Measurements from ENCODE around the gene IRF2BP1.
A peak's percentile ranks its signal among the peaks of the same experiment; 100 is the strongest.
"Not testable (repeated sequence)": the region's sequence is repeated elsewhere in the genome, so short reads cannot be mapped to it uniquely, and the experiment has no call there.

Gene IRF2BP1

DNA sequence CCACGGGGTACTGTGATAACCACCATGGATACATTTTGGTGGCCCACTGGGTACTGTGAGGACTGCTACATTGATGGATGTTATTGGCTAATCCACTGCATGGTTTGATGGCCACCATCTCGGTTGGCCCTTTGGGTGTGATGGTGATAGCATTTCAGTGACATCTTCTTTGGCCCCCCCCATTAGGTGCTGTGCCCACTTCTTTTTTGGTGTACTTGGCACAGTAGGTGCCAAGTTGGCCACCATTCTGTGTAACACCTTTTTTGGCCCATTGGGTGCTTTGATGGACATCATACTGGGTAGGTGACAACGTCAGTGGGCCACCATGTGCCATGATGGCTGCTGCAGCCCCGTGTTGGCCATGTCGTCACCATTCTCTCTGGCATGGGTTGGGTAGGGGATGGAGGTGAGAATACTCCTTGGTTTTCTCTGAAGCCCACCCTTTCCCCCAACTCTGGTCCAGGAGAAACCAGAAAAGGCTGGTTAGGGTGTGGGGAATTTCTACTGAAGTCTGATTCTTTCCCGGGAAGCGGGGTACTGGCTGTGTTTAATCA is 12.6 kb downstream of the IRF2BP1 start:
- Histone ChIP-seq H3K27ac (ENCODE audit: low read depth, low read length) (no peak overlapping the region), H3K4me3 (ENCODE audit: low read length) (no peak overlapping the region), H3K4me1 (ENCODE audit: control insufficient read depth, insufficient read depth, low read length) (no peaks in the 10 kb centered on the region), H3K36me3 (ENCODE audit: control insufficient read depth, insufficient read depth, low read length) (no peaks in the 10 kb centered on the region), H3K27me3 (ENCODE audit: control insufficient read depth, insufficient read depth, low read length) (peaks cover 3% of the 10 kb centered on the region), H3K9ac (ENCODE audit: low read length) (no peak overlapping the region)

DNA sequence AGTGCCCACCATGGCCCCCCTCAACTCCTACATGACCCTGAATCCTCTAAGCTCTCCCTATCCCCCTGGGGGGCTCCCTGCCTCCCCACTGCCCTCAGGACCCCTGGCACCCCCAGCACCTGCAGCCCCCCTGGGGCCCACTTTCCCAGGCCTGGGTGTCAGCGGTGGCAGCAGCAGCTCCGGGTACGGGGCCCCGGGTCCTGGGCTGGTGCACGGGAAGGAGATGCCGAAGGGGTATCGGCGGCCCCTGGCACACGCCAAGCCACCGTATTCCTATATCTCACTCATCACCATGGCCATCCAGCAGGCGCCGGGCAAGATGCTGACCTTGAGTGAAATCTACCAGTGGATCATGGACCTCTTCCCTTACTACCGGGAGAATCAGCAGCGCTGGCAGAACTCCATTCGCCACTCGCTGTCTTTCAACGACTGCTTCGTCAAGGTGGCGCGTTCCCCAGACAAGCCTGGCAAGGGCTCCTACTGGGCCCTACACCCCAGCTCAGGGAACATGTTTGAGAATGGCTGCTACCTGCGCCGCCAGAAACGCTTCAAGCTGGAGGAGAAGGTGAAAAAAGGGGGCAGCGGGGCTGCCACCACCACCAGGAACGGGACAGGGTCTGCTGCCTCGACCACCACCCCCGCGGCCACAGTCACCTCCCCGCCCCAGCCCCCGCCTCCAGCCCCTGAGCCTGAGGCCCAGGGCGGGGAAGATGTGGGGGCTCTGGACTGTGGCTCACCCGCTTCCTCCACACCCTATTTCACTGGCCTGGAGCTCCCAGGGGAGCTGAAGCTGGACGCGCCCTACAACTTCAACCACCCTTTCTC is 13.6 kb downstream of the IRF2BP1 start:
- Histone ChIP-seq H3K27me3 (ENCODE audit: control insufficient read depth, insufficient read depth, low read length) (peaks cover 3% of the 10 kb centered on the region), H3K4me3 (ENCODE audit: low read length) (no peak overlapping the region), H3K27ac (ENCODE audit: low read depth, low read length) (no peak overlapping the region), H3K9ac (ENCODE audit: low read length) (no peak overlapping the region), H3K36me3 (ENCODE audit: control insufficient read depth, insufficient read depth, low read length) (no peaks in the 10 kb centered on the region), H3K4me1 (ENCODE audit: control insufficient read depth, insufficient read depth, low read length) (no peaks in the 10 kb centered on the region)

DNA sequence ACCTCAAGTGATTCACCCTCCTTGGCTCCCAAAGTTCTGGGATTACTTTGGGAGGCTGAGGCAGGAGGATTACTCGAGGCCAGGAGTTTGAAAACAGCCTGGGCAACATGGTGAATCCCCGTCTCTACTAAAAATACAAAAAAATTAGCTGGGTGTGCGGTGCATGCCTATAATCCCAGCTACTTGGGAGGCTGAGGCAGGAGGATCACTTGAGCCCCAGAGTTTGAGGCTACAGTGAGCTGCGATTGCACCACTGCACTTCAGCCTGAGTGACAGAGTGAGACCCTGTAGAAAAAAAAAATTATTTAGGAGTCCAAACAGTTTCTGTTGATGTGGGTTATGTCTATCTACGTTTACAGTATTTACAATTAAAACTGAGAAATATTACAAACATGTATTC is 15.1 kb downstream of the IRF2BP1 start:
- H3K27ac ChIP-seq (ENCODE audit: low read depth, low read length) = no peak overlapping the region

DNA sequence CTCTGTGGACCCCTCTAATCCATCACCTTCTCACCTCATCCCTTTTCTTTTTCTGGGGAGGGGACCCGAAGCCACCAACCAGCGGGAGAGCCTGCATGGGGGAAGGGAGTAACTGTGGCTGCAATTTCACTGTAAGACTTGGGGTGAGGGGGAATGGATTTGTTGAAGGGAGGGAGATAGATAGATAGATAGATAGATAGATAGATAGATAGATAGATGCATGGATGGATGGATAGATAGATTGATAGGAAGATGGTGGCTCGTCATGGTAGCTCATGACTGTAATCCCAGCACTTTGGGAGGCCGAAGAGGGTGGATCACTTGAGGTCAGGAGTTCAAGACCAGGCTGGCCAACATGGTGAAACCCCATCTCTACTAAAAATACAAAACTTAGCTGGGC is 18.7 kb downstream of the IRF2BP1 start:
- not testable (repeated sequence) for H3K9ac ChIP-seq (ENCODE audit: low read length); H3K27me3 ChIP-seq (ENCODE audit: control insufficient read depth, insufficient read depth, low read length); H3K36me3 ChIP-seq (ENCODE audit: control insufficient read depth, insufficient read depth, low read length); H3K27ac ChIP-seq (ENCODE audit: low read depth, low read length); H3K4me1 ChIP-seq (ENCODE audit: control insufficient read depth, insufficient read depth, low read length)
- peak overlapping the region; percentile 52 for H3K4me3 ChIP-seq (ENCODE audit: low read length)

More for the DNA sequence above, 15.1 kb downstream of the IRF2BP1 start:
- H3K9ac ChIP-seq (ENCODE audit: low read length) = no peak overlapping the region
- H3K4me1 ChIP-seq (ENCODE audit: control insufficient read depth, insufficient read depth, low read length) = no peaks in the 10 kb centered on the region
- H3K4me3 ChIP-seq (ENCODE audit: low read length) = no peak overlapping the region
- no peaks in the 10 kb centered on the region for H3K36me3 ChIP-seq (ENCODE audit: control insufficient read depth, insufficient read depth, low read length)
- H3K27me3 ChIP-seq (ENCODE audit: control insufficient read depth, insufficient read depth, low read length) = no peaks in the 10 kb centered on the region

DNA sequence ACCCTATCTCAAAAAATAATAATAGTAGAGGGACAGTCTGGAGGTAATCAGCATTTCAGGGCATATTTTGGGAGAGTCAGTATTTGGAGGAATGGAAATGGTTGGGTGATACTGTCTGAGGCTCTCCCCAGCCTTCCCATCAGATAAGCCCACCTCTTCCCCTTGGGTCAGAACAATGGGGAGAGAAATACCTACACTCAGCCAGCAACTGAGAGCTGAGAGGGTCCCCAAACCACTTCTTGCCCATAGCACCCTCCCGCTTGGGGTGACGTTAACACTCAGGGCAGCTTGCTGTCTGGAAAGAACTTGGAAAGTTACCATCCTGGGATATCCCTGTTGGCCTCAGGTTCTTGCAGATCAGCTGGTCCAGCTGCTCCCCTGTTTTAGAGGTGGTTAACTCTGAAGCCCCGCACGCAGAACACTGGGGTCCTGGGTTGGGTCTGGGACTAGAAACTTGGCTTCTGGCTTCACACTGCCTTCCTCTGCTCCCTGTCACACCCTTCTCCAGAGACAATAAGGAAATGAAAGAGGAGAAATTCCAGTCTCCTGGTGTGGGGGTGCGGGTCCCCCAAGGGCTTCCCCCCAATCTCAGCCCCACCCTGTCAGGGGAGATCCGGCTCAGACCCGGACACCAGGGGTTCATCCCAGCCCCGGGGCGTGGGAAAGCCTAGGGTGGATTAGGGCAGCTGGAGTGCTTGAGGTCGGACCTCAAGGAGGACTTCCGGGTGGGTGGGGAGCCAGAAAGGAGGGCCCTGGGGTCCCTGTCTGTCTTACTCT is 19.4 kb downstream of the IRF2BP1 start:
- Histone ChIP-seq H3K4me3 (ENCODE audit: low read length) (peak overlapping the region; percentile 52), H3K36me3 (ENCODE audit: control insufficient read depth, insufficient read depth, low read length) (no peaks in the 10 kb centered on the region), H3K4me1 (ENCODE audit: control insufficient read depth, insufficient read depth, low read length) (peaks cover 3% of the 10 kb centered on the region), H3K27me3 (ENCODE audit: control insufficient read depth, insufficient read depth, low read length) (peaks cover 3% of the 10 kb centered on the region), H3K27ac (ENCODE audit: low read depth, low read length) (no peak overlapping the region), H3K9ac (ENCODE audit: low read length) (peak overlapping the region; percentile 3)

DNA sequence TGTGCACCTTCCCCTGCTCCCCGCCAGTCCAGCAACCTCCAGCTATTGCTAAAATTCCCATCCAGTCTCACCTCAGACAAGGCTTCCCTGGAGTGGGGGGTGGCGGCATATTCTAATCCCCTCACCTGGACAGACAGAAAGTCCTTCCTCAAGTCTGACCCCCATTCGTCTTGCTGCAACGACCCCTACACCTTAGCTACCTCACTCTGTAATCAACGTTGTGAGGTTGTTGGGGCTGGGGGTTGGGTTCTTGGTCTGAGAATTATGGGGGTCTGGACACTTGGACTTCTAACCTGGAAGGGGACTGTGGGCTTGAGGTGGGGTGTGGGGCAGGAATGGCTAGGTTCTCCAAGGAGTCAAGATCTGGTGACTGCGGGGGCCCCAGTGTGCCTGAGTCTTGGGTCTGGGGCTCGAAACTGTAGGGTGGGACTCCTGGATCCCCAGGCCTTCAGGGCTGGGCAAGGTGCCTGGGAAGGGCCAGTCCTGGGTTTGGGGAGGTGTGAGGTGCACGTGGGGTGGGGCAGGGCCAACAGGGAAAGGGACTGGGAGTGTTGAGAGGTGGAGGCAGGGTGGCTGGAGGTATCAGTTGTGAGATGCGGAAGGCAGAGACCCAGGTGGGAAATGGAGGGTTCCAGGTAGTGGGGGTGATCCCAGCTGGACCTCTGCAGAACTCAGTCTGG is 20.5 kb downstream of the IRF2BP1 start:
- peaks cover 3% of the 10 kb centered on the region for H3K27me3 ChIP-seq (ENCODE audit: control insufficient read depth, insufficient read depth, low read length)
- no peak overlapping the region for H3K9ac ChIP-seq (ENCODE audit: low read length)
- H3K27ac ChIP-seq (ENCODE audit: low read depth, low read length) = no peak overlapping the region
- H3K4me3 ChIP-seq (ENCODE audit: low read length) = peak overlapping the region; percentile 66
- peaks cover 3% of the 10 kb centered on the region for H3K4me1 ChIP-seq (ENCODE audit: control insufficient read depth, insufficient read depth, low read length)
- no peaks in the 10 kb centered on the region for H3K36me3 ChIP-seq (ENCODE audit: control insufficient read depth, insufficient read depth, low read length)

DNA sequence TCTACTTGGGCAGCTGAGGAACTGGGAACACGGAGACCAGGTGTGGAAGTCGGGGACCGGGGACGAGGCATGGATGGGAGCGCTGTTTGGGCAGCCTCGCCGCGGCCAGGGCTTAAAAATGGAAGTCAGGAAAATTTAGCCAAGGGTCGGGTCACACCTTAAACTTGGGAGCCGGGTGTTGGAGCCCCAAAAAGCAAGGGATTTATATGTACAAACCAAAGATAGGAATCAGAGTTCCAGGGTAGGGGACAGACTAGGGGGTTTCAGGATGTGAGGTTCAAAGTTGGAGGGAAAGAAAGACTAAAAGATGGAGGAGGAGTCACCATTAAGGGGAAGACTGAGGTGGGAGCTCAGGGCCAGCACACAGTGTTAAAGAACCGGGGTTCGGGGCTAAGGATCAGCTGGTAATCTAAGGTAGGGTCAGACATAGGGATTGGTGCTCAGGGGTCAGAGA is 21.3 kb downstream of the IRF2BP1 start:
- Histone ChIP-seq H3K4me1 (ENCODE audit: control insufficient read depth, insufficient read depth, low read length) (peaks cover 3% of the 10 kb centered on the region), H3K9ac (ENCODE audit: low read length) (peak overlapping the region; percentile 17), H3K36me3 (ENCODE audit: control insufficient read depth, insufficient read depth, low read length) (peaks cover 2% of the 10 kb centered on the region), H3K4me3 (ENCODE audit: low read length) (peak overlapping the region; percentile 66), H3K27ac (ENCODE audit: low read depth, low read length) (no peak overlapping the region), H3K27me3 (ENCODE audit: control insufficient read depth, insufficient read depth, low read length) (peaks cover 3% of the 10 kb centered on the region)

DNA sequence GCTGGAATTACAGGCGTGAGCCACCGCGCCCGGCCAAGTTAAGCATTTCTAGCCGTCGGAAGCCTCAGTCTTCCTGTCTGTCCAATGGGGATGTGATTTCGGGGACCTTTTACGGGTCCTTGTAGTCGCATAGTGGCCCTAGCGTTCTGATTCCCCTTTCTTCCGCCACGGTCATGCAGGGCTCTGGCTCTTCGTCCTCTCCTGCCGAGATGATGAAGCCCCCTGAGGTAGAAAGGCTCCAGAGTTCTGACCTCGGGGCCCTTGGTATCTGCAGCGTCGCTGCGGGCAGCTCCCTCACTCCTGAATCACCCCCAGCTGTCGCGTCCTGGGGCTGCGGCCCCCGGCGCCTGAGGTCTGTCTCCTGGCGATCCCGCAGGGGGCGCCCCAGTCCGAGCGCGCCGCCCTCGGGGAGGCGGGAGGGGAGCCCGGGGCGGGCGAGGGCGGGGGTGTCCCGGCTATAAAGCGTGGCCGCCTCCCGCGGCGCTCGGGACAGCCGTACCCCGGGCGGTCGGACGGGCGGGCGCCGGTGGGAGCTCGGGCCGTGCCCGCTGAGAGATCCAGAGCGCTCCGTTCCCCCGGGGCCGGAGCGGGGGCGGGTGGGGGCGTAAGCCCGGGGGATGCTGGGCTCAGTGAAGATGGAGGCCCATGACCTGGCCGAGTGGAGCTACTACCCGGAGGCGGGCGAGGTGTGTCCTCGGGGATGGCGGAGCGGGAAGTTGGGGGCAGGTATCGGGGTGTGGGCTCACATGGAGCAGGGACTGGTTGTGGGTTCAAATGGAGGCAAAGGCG is 21.9 kb downstream of the IRF2BP1 start, which contains the start of gene FOXA3:
TSS of gene FOXA3 (plus strand) at position 487 of the 789 bp plus-strand sequence. CDS start at position 618, 131 bp downstream.
- Histone ChIP-seq H3K4me3 (ENCODE audit: low read length) (peak within 1 kb of the TSS; percentile 79), H3K4me1 (ENCODE audit: control insufficient read depth, insufficient read depth, low read length) (peaks cover 3% of the 10 kb centered on the region), H3K9ac (ENCODE audit: low read length) (peak within 1 kb of the TSS; percentile 49), H3K27ac (ENCODE audit: low read depth, low read length) (no peak within 1 kb of the TSS), H3K27me3 (ENCODE audit: control insufficient read depth, insufficient read depth, low read length) (peaks cover 3% of the 10 kb centered on the region), H3K36me3 (ENCODE audit: control insufficient read depth, insufficient read depth, low read length) (peaks cover 4% of the 10 kb centered on the region)

DNA sequence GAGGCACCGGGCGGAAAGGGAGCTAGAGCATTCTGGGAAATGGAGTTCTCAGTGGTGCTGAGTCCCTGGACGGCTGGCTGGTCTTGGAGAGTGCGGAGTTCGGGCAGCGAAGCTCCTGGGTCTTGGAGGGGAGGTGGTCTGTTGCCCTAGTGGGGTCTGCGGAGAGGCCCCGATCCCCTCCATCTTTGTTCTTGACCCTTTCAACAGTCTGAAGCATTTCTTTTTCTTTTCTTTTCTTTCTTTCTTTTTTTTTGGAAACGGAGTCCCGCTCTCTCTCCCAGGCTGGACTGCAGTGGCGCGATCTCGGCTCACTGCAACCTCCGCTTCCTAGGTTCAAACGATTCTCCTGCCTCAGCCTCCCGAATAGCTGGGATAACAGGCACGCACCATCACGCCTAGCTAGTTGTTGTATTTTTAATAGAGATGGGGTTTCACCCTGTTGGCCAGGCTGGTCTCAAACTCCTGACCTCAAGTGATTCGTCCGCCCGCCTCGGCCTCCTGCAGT is 22.6 kb downstream of the IRF2BP1 start:
- Histone ChIP-seq H3K4me1 (ENCODE audit: control insufficient read depth, insufficient read depth, low read length) (peaks cover 3% of the 10 kb centered on the region), H3K4me3 (ENCODE audit: low read length) (peak overlapping the region; percentile 79), H3K27ac (ENCODE audit: low read depth, low read length) (no peak overlapping the region), H3K36me3 (ENCODE audit: control insufficient read depth, insufficient read depth, low read length) (peaks cover 4% of the 10 kb centered on the region), H3K27me3 (ENCODE audit: control insufficient read depth, insufficient read depth, low read length) (peaks cover 3% of the 10 kb centered on the region), H3K9ac (ENCODE audit: low read length) (no peak overlapping the region)

DNA sequence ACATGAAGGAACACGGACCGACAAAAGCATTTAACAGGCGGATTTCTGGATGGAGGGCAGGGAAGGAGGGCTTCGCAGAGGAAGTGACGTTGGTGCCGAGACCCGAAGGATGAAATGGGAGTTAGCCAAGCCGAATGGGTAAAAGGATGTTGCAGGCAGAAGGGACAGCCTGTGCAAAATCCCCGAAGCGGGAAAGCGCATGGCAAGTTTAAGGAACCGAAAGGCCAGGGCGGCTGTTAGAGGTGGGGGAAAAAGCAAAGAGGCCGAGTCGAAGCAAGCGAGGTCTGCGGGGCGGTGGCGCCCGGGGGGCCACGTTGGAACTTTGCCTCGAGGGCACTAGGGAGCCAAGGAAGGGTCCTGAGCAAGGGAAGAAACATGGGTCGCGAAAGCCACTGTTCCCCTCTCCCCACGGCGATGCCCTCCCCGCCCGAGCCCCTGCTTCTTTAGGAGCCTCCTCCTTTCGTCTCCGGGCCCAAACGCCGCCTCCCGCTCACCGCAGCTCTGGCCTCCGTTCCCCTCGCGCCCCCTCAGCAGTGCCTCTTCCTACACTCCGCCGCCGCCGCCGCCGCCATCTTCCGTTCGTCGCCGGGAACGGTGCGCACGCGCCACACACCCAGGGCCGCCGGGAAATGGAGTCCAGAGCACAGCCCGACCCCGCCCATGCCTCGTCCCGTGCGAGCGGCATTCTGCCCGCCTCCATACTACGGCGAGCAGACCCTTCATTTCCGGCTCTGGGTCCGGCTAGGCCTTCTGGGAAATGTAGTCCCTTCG is 23.2 kb downstream of the IRF2BP1 start, which contains the start of gene SYMPK:
TSS of gene SYMPK (minus strand) at position 584 of the 771 bp plus-strand sequence. CDS start 8,652 bp downstream, outside the sequence.
- peak within 1 kb of the TSS; percentile 86 for H3K4me3 ChIP-seq (ENCODE audit: low read length)
- H3K27me3 ChIP-seq (ENCODE audit: control insufficient read depth, insufficient read depth, low read length) = peaks cover 3% of the 10 kb centered on the region
- peaks cover 3% of the 10 kb centered on the region for H3K4me1 ChIP-seq (ENCODE audit: control insufficient read depth, insufficient read depth, low read length)
- H3K27ac ChIP-seq (ENCODE audit: low read depth, low read length) = peak within 1 kb of the TSS; percentile 74
- peaks cover 4% of the 10 kb centered on the region for H3K36me3 ChIP-seq (ENCODE audit: control insufficient read depth, insufficient read depth, low read length)
- H3K9ac ChIP-seq (ENCODE audit: low read length) = peak within 1 kb of the TSS; percentile 59

DNA sequence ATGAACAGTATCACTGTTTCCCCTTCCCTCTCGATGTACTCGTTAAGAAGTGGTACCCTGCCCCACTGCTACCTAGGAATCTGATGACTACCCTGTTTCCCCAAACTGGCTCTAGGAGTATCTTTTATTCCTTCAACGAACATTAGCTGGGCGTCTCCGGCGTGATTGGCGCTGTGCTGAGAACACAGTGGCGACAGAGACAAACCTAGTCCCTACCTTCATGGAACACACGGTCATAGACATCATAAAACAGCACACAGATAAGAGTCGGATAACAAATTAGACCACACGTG is 23.7 kb downstream of the IRF2BP1 start:
- H3K36me3 ChIP-seq (ENCODE audit: control insufficient read depth, insufficient read depth, low read length) = peaks cover 4% of the 10 kb centered on the region
- peaks cover 3% of the 10 kb centered on the region for H3K27me3 ChIP-seq (ENCODE audit: control insufficient read depth, insufficient read depth, low read length)
- peak overlapping the region; percentile 74 for H3K27ac ChIP-seq (ENCODE audit: low read depth, low read length)
- H3K4me1 ChIP-seq (ENCODE audit: control insufficient read depth, insufficient read depth, low read length) = peaks cover 3% of the 10 kb centered on the region
- H3K4me3 ChIP-seq (ENCODE audit: low read length) = peak overlapping the region; percentile 86
- no peak overlapping the region for H3K9ac ChIP-seq (ENCODE audit: low read length)
